Measurements from ENCODE around the gene PHKA1.
"Not testable (repeated sequence)": the region's sequence is repeated elsewhere in the genome, so short reads cannot be mapped to it uniquely, and the experiment has no call there.

PHKA1 gene

DNA sequence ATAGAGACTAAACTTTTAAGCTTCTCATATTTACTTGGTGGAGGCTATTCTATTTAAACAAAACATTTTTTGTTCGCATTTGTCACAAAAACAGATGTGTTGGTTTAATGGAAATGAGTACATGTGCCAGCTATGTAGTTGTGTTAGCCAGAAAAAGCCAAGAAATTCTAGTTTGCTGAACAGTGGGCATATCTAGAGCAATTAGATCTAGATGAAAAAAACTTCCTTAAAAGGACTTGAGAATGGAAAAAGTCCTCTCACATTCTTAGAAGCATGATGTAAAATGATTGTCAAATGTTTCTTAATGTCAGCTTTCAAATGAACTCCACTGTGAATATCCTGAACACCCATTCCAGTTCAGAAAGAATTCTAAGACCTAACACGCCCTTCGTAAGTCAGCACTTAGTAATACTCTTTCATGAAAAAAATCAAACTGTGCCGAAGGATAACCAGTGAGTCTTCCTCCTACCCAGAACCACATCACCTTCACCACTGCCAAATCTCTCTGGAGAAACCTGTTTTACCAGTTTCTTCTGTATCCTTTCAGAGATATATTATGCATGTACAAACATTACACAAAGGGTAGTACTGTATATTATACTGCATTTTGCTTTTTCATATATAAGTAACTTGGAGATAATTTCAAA is 28.2 kb downstream of the PHKA1 start:
- TF ChIP-seq, protein P1, sequence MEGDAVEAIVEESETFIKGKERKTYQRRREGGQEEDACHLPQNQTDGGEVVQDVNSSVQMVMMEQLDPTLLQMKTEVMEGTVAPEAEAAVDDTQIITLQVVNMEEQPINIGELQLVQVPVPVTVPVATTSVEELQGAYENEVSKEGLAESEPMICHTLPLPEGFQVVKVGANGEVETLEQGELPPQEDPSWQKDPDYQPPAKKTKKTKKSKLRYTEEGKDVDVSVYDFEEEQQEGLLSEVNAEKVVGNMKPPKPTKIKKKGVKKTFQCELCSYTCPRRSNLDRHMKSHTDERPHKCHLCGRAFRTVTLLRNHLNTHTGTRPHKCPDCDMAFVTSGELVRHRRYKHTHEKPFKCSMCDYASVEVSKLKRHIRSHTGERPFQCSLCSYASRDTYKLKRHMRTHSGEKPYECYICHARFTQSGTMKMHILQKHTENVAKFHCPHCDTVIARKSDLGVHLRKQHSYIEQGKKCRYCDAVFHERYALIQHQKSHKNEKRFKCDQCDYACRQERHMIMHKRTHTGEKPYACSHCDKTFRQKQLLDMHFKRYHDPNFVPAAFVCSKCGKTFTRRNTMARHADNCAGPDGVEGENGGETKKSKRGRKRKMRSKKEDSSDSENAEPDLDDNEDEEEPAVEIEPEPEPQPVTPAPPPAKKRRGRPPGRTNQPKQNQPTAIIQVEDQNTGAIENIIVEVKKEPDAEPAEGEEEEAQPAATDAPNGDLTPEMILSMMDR (IDR thresholded peaks at IDR 0.05; ENCODE audit: extremely low read depth, missing control alignments): no peak
- no peak for DNase-seq (ENCODE audit: low spot score)

- no peak for DNase-seq (ENCODE audit: low spot score)
- TF ChIP-seq, protein P1 (IDR thresholded peaks at IDR 0.05; ENCODE audit: extremely low read depth, missing control alignments): no peak
These were observed 29.1 kb downstream of the PHKA1 start for GRCh38 chrX:72685018-72685417.

- TF ChIP-seq, protein P1 (IDR thresholded peaks at IDR 0.05; ENCODE audit: extremely low read depth, missing control alignments): no peak
- no peak for DNase-seq (ENCODE audit: low spot score)
These were observed 30.5 kb downstream of the PHKA1 start for GRCh38 chrX:72683631-72684030.

GRCh38 chrX:72676465-72676864 is 37.6 kb downstream of the PHKA1 start:
- DNase-seq (ENCODE audit: low spot score): no peak
- TF ChIP-seq, protein P1 (IDR thresholded peaks at IDR 0.05; ENCODE audit: extremely low read depth, missing control alignments): no peak

DNA sequence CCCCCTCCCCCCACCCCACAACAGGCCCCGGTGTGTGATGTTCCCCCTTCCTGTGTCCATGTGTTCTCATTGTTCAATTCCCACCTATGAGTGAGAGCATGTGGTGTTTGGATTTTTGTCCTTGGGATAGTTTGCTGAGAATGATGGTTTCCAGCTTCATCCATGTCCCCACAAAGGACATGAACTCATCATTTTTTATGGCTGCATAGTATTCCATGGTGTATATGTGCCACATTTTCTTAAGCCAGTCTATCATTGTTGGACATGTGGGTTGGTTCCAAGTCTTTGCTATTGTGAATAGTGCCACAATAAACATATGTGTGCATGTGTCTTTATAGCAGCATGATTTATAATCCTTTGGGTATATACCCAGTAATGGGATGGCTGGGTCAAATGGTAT is 40.2 kb downstream of the PHKA1 start:
- DNase-seq (ENCODE audit: low spot score): not testable (repeated sequence)

- DNase-seq (ENCODE audit: low spot score): not testable (repeated sequence)
These were observed 44.6 kb downstream of the PHKA1 start for GRCh38 chrX:72669508-72669907.

DNA sequence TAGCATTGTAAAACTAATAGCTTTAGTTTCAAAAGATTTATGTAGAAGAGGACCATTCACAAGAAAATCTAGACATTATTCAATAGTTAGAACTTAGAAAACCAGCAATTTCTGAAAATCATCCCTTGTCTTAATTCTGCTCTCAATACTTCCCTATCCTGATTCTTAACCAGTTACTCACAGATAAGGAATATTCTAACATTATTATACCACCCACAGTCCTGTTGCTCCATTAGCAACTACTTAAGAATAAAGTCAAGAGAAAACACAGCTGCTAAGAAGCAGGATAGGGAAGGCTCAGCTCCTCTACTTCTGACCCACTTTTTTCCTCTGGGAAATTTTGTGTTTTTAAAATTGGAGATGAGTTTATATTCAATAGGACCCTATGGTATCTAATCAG is 47.7 kb downstream of the PHKA1 start:
- TF ChIP-seq, protein P1 (IDR thresholded peaks at IDR 0.05; ENCODE audit: extremely low read depth, missing control alignments): no peak
- no peak for DNase-seq (ENCODE audit: low spot score)

DNA sequence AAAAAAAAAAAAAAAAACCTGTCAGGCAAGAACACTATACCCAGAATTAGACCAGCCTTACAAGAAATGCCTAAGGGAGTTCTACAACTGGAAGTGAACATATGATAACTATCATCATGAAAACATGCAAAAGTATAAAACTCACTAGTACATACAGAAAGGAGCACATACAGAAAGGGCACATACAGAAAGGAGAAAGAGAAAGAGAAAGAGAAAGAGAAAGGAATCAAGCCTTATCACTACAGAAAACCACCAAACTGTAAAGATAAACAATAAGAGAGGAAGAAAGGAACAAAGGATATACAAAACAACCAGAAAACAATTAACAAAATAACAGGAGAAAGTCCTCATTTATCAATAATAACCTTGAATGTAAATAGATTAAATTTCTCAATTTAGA is 50.4 kb downstream of the PHKA1 start:
- TF ChIP-seq, protein P1 (IDR thresholded peaks at IDR 0.05; ENCODE audit: extremely low read depth, missing control alignments): no peak
- DNase-seq (ENCODE audit: low spot score): no peak

All from GM20000 (cell line).